Keratinocyte (primary cell): ENCODE results near the gene TANC2.

Experiments used
- CTCF ChIP-seq, 3 experiments: IDR thresholded peaks in 1 of 3; conservative IDR thresholded peaks in 1 of 3; optimal IDR thresholded peaks in 1 of 3; 2 replicates in 2 of 3; 3 replicates in 1 of 3; pipeline versions ENCODE3 to v1.5.1; 2011; ENCODE audit warnings: low read length in 3 of 3, mild to moderate bottlenecking in 3 of 3, moderate library complexity in 2 of 3, control low read depth in 1 of 3, inconsistent platforms in 1 of 3; ENCODE audit not compliant: insufficient read depth in 2 of 3; ENCODE audit errors: extremely low read depth in 1 of 3
- EZH2 ChIP-seq: IDR thresholded peaks from one replicate; pipeline ENCODE4 v1.6.1; 2012; ENCODE audit warnings: inconsistent platforms, mild to moderate bottlenecking, low read length, moderate library complexity

DNA sequence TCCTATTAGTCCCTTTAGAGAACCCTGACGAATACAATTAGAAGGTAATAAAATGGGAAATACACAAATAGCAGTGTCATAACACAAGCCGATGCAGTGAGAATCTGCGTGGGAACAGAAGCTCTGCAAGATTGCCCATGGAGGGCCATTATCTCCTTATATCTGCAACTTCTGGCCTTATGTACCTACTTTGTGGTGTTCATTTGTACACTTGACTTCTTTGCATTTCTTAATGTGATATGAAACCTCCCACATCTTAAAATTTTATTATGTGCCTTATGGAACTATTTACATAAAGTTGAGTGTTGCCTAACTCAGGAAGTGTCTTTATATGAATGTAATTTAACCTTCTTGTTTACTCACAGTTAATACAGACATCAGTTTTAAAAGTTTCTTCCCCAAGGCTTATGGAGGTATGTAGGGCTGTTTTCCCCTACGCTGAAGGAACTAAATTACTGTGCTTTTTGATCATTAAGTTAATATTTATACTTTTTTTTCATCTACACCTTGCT is 10.1 kb upstream of the TANC2 start:
- no peak for TF ChIP-seq CTCF (optimal IDR thresholded peaks at IDR 0.05 in 1 of 3, IDR thresholded peaks at IDR 0.05 in 1 of 3, conservative IDR thresholded peaks at IDR 0.05 in 1 of 3; ENCODE audit: extremely low read depth in 1 of 3, insufficient read depth in 2 of 3, low read length in 3 of 3)
- no peak for TF ChIP-seq EZH2
